GM21786 (cell line): ENCODE results near the gene SHMT2.

ENCODE experiments used
- ATAC-seq: cut with Tn5 transposase; IDR thresholded peaks from one replicate; pipeline ENCODE4 v1.9.1; 2021; ENCODE audit not compliant: unreplicated experiment

Gene SHMT2

GRCh38 chr12:57238854-57239554 is 9.5 kb downstream of the SHMT2 start:
- ATAC-seq = peak; percentile 41

GRCh38 chr12:57239587-57240065 is 10.1 kb downstream of the SHMT2 start:
- no peak for ATAC-seq

- ATAC-seq = no peak
Measured at GRCh38 chr12:57240066-57240921, 10.8 kb downstream of the SHMT2 start.

GRCh38 chr12:57240926-57241401 is 11.5 kb downstream of the SHMT2 start:
- no peak for ATAC-seq

GRCh38 chr12:57241402-57242310 is 12.1 kb downstream of the SHMT2 start:
- ATAC-seq = no peak

- no peak for ATAC-seq
Measured at GRCh38 chr12:57242329-57242690, 12.8 kb downstream of the SHMT2 start.

GRCh38 chr12:57242691-57243454 is 13.4 kb downstream of the SHMT2 start:
- ATAC-seq = peak; percentile 30

GRCh38 chr12:57243521-57244311 is 14.2 kb downstream of the SHMT2 start:
- ATAC-seq = no peak

GRCh38 chr12:57244312-57244696 is 14.8 kb downstream of the SHMT2 start:
- no peak for ATAC-seq

- no peak for ATAC-seq
Measured at GRCh38 chr12:57247041-57247440, 17.5 kb downstream of the SHMT2 start.

- no peak for ATAC-seq
Measured at GRCh38 chr12:57248934-57249742, 19.6 kb downstream of the SHMT2 start.

- ATAC-seq = no peak
Measured at GRCh38 chr12:57250541-57250940, 21.0 kb downstream of the SHMT2 start.

GRCh38 chr12:57250956-57251355 is 21.4 kb downstream of the SHMT2 start, which contains the start of gene STAC3:
Gene STAC3 (minus strand): TSS chr12:57251187. CDS start chr12:57249636, 1,551 bp downstream.
- no peak for ATAC-seq

- no peak for ATAC-seq
Measured at GRCh38 chr12:57254506-57255280, 25.2 kb downstream of the SHMT2 start.

- no peak for ATAC-seq
Measured at GRCh38 chr12:57255916-57256315, 26.4 kb downstream of the SHMT2 start.

- ATAC-seq = no peak
Measured at GRCh38 chr12:57258977-57259970, 29.8 kb downstream of the SHMT2 start.

GRCh38 chr12:57260366-57260765 is 30.9 kb downstream of the SHMT2 start:
- no peak for ATAC-seq
